Trophoblast cell (in vitro differentiated cells and primary cell): ENCODE data around the gene POU3F1.
"Not testable (repeated sequence)": the region's sequence is repeated elsewhere in the genome, so short reads cannot be mapped to it uniquely, and the experiment has no call there.

Source experiments
- DNase-seq, 2 donors: peaks; one replicate each; pipeline ENCODE4 v3.0.0-alpha.2; 2016
- H2AFZ ChIP-seq: 2 replicates; pipeline ENCODE4 v1.6.1; 2013; ENCODE audit warnings: low read length, moderate library complexity, mild to moderate bottlenecking; ENCODE audit not compliant: insufficient read depth, poor library complexity
- H2AK5ac ChIP-seq: 2 replicates; pipeline ENCODE4 v1.6.1; 2013; ENCODE audit warnings: mild to moderate bottlenecking, low read length
- H2BK120ac ChIP-seq: 2 replicates; pipeline ENCODE4 v1.6.1; 2013; ENCODE audit warnings: low read length, mild to moderate bottlenecking, moderate library complexity; ENCODE audit not compliant: insufficient read depth, poor library complexity
- H2BK12ac ChIP-seq: 2 replicates; pipeline ENCODE4 v1.6.1; 2013; ENCODE audit warnings: mild to moderate bottlenecking, low read length, moderate library complexity
- H2BK5ac ChIP-seq: 2 replicates; pipeline ENCODE4 v1.6.1; 2013; ENCODE audit warnings: low read length, low read depth, moderate library complexity, mild to moderate bottlenecking; ENCODE audit not compliant: poor library complexity
- H3K14ac ChIP-seq: 2 replicates; pipeline ENCODE4 v1.6.1; 2013; ENCODE audit warnings: mild to moderate bottlenecking, low read length
- H3K18ac ChIP-seq: 2 replicates; pipeline ENCODE4 v1.6.1; 2013; ENCODE audit warnings: mild to moderate bottlenecking, low read length
- H3K23ac ChIP-seq: 2 replicates; pipeline ENCODE4 v1.6.1; 2013; ENCODE audit warnings: low read length
- H3K27ac ChIP-seq: 2 replicates; pipeline ENCODE4 v1.5.1; 2013; ENCODE audit warnings: low read depth, mild to moderate bottlenecking, inconsistent platforms, low read length, moderate library complexity
- H3K27me3 ChIP-seq: 2 replicates; pipeline ENCODE4 v1.6.1; 2013; ENCODE audit warnings: inconsistent platforms, mild to moderate bottlenecking, low read length, moderate library complexity; ENCODE audit not compliant: insufficient read depth
- H3K36me3 ChIP-seq, 2 experiments: 1 replicate in 1 of 2; 2 replicates in 1 of 2; pipeline ENCODE4 v1.6.1; 2013; ENCODE audit warnings: low read length in 2 of 2, mild to moderate bottlenecking in 2 of 2, moderate library complexity in 1 of 2; ENCODE audit not compliant: insufficient read depth in 2 of 2, control insufficient read depth in 1 of 2
- H3K4ac ChIP-seq: 2 replicates; pipeline ENCODE4 v1.6.1; 2013; ENCODE audit warnings: low read depth, mild to moderate bottlenecking, low read length, moderate library complexity
- H3K4me1 ChIP-seq, 2 experiments: 1 replicate in 1 of 2; 2 replicates in 1 of 2; pipeline ENCODE4 v1.6.1; 2013; ENCODE audit warnings: low read length in 2 of 2, mild to moderate bottlenecking in 2 of 2, moderate library complexity in 1 of 2; ENCODE audit not compliant: insufficient read depth in 2 of 2, control insufficient read depth in 1 of 2
- H3K4me2 ChIP-seq: 2 replicates; pipeline ENCODE4 v1.6.1; 2013; ENCODE audit warnings: inconsistent platforms, mild to moderate bottlenecking, low read length, moderate library complexity
- H3K4me3 ChIP-seq: 2 replicates; pipeline ENCODE4 v1.5.1; 2013; ENCODE audit warnings: mild to moderate bottlenecking, low read depth, low read length, inconsistent platforms
- H3K79me1 ChIP-seq: one replicate; pipeline ENCODE4 v1.6.1; 2013; ENCODE audit warnings: low read length
- H3K79me2 ChIP-seq: 2 replicates; pipeline ENCODE4 v1.6.1; 2013; ENCODE audit warnings: low read length, mild to moderate bottlenecking; ENCODE audit not compliant: control insufficient read depth, insufficient read depth, poor library complexity
- H3K9ac ChIP-seq: 2 replicates; pipeline ENCODE4 v1.6.1; 2013; ENCODE audit warnings: mild to moderate bottlenecking, low read length
- H3K9me3 ChIP-seq: 2 replicates; pipeline ENCODE4 v1.6.1; 2013; ENCODE audit warnings: low read depth, mild to moderate bottlenecking, control low read depth, inconsistent platforms, low read length; ENCODE audit not compliant: insufficient read depth
- H4K12ac ChIP-seq: 2 replicates; pipeline ENCODE4 v1.6.1; 2013; ENCODE audit warnings: low read depth, mild to moderate bottlenecking, low read length, moderate library complexity
- H4K8ac ChIP-seq: 2 replicates; pipeline ENCODE4 v1.6.1; 2013; ENCODE audit warnings: low read depth, mild to moderate bottlenecking, low read length, moderate library complexity
- H4K91ac ChIP-seq: one replicate; pipeline ENCODE4 v1.6.1; 2013; ENCODE audit warnings: low read depth, mild to moderate bottlenecking, low read length, moderate library complexity
- WGBS: extraction: QIAGEN DNeasy Blood & Tissue Kit; methylation state at CpG from one replicate; pipeline ENCODE4 v1.1.7; 2013; ENCODE audit warnings: missing lambda C conversion rate; ENCODE audit not compliant: insufficient read length, insufficient coverage; ENCODE audit errors: extremely low coverage; 5-methylcytosine and 5-hydroxymethylcytosine counted together

Gene POU3F1

GRCh38 chr1:38037221-38037939 is 9.2 kb downstream of the POU3F1 start:
- H3K4ac ChIP-seq: no peak overlapping the region

GRCh38 chr1:38034871-38035270 is 11.7 kb downstream of the POU3F1 start:
- peaks cover 3% of the 10 kb centered on the region for H3K79me1 ChIP-seq
- no peak overlapping the region for H3K23ac ChIP-seq
- H3K18ac ChIP-seq: no peak overlapping the region
- H4K8ac ChIP-seq: no peak overlapping the region
- H3K4me1 ChIP-seq: peaks cover 9 to 13% of the 10 kb centered on the region in 2 experiments
- no peak overlapping the region for H3K4ac ChIP-seq
- H2AFZ ChIP-seq: no peak overlapping the region
- no peak overlapping the region for H2BK120ac ChIP-seq
- no peak overlapping the region for H3K14ac ChIP-seq
- H3K4me2 ChIP-seq: no peak overlapping the region
- no peak for DNase-seq
- no peak overlapping the region for H3K4me3 ChIP-seq
- H3K79me2 ChIP-seq: no peaks in the 10 kb centered on the region
- no peak overlapping the region for H2BK12ac ChIP-seq
- H3K27ac ChIP-seq: no peak overlapping the region
- H4K91ac ChIP-seq: no peak overlapping the region
- no peak overlapping the region for H4K12ac ChIP-seq
- H3K9ac ChIP-seq: no peak overlapping the region
- WGBS: no CpG with 5 or more reads among the region's 13 CpGs
- H3K36me3 ChIP-seq: no peaks in the 10 kb centered on the region
- no peak overlapping the region for H2AK5ac ChIP-seq
- no peaks in the 10 kb centered on the region for H3K27me3 ChIP-seq
- H3K9me3 ChIP-seq: no peaks in the 10 kb centered on the region
- H2BK5ac ChIP-seq: no peak overlapping the region

More at GRCh38 chr1:38037221-38037939, 9.2 kb downstream of the POU3F1 start:
- Histone ChIP-seq H3K9me3 (no peaks in the 10 kb centered on the region), H2BK120ac (no peak overlapping the region), H3K79me1 (no peaks in the 10 kb centered on the region), H3K4me1 (no peaks in the 10 kb centered on the region), H3K18ac (no peak overlapping the region), H3K79me2 (no peaks in the 10 kb centered on the region), H3K27me3 (no peaks in the 10 kb centered on the region), H3K36me3 (no peaks in the 10 kb centered on the region), H3K4me3 (no peak overlapping the region), H2AFZ (no peak overlapping the region), H2AK5ac (no peak overlapping the region), H2BK5ac (no peak overlapping the region), H4K8ac (no peak overlapping the region), H3K9ac (no peak overlapping the region), H3K4me2 (no peak overlapping the region), H4K91ac (no peak overlapping the region), H3K14ac (no peak overlapping the region), H4K12ac (no peak overlapping the region), H2BK12ac (no peak overlapping the region), H3K27ac (no peak overlapping the region), H3K23ac (no peak overlapping the region)
- no peak for DNase-seq
- no CpG with 5 or more reads among the region's 5 CpGs for WGBS

- H2BK12ac ChIP-seq, H3K27me3 ChIP-seq, H3K79me2 ChIP-seq, H3K23ac ChIP-seq, H2BK120ac ChIP-seq, H2BK5ac ChIP-seq, H3K27ac ChIP-seq, H4K8ac ChIP-seq, H3K9ac ChIP-seq, H3K18ac ChIP-seq, H3K4me3 ChIP-seq, H3K4me2 ChIP-seq, H2AK5ac ChIP-seq, H2AFZ ChIP-seq, H3K14ac ChIP-seq, H3K9me3 ChIP-seq, DNase-seq, H4K91ac ChIP-seq, H3K36me3 ChIP-seq, H3K79me1 ChIP-seq, H4K12ac ChIP-seq, H3K4ac ChIP-seq: not testable (repeated sequence)
- no CpG with 5 or more reads among the region's 2 CpGs for WGBS
- peaks cover 17 to 19% of the 10 kb centered on the region in 2 experiments for H3K4me1 ChIP-seq
These were observed 13.6 kb downstream of the POU3F1 start for GRCh38 chr1:38032992-38033391.

- DNase-seq: no peak
- no peak overlapping the region for H2BK12ac ChIP-seq
- H2BK5ac ChIP-seq: no peak overlapping the region
- peaks cover 6% of the 10 kb centered on the region for H3K79me1 ChIP-seq
- no peak overlapping the region for H3K9ac ChIP-seq
- H2AFZ ChIP-seq: no peak overlapping the region
- no peak overlapping the region for H2AK5ac ChIP-seq
- no peaks in the 10 kb centered on the region for H3K27me3 ChIP-seq
- H2BK120ac ChIP-seq: no peak overlapping the region
- H3K4me1 ChIP-seq: peaks cover 17 to 19% of the 10 kb centered on the region in 2 experiments
- H3K27ac ChIP-seq: no peak overlapping the region
- H3K9me3 ChIP-seq: no peaks in the 10 kb centered on the region
- no peak overlapping the region for H3K4me3 ChIP-seq
- H3K4me2 ChIP-seq: no peak overlapping the region
- peaks cover under 1 to 5% of the 10 kb centered on the region in 2 experiments for H3K36me3 ChIP-seq
- H3K4ac ChIP-seq: no peak overlapping the region
- H3K23ac ChIP-seq: no peak overlapping the region
- no peaks in the 10 kb centered on the region for H3K79me2 ChIP-seq
- no CpG with 5 or more reads among the region's 4 CpGs for WGBS
- no peak overlapping the region for H4K91ac ChIP-seq
- no peak overlapping the region for H4K8ac ChIP-seq
- H4K12ac ChIP-seq: no peak overlapping the region
- no peak overlapping the region for H3K18ac ChIP-seq
- no peak overlapping the region for H3K14ac ChIP-seq
These were observed 15.1 kb downstream of the POU3F1 start for GRCh38 chr1:38031513-38031866.
